Measurements from ENCODE around the gene LDHD. TPM values are rescaled to one million over a fixed set of nuclear protein-coding genes. Genes with fewer than 3 reads are reported as not detected.

LDHD gene
- total RNA-seq, 1 donor = 3.6 TPM

DNA sequence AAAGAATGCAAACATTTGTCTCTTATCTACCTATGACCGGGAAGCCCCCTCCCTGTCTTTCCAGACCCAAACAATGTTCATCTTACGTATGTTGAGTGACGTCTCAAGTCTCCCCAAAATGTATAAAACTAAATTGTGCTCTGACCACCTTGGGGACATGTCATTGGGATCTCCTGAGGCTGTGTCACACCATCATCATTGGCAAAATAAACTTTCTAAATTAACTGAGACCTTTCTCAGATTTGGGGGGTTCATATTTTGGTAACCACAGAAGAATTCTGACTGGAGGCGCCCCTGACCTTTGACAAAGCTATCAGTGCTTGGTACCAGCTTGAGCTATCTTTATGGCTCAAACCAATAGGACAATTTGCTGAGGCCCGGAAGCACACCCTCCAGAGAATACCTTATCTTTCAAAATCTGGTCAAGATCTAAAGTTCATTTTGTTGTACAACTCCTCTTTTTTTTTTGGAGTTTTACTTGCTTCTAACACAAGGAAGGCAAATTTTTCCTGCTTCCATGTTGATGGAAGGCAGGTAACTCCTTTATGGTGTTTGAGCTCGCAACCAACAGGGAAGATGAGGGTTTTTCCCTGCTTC is 2.5 kb upstream of the LDHD start:
- no peak overlapping the region for H3K27ac ChIP-seq (ENCODE audit: low read depth, low read length)
- H3K79me2 ChIP-seq (ENCODE audit: insufficient read depth, low read length) = no peaks in the 10 kb centered on the region
- DNase-seq (ENCODE audit: insufficient read length, low spot score, missing footprints) = no peak
- H3K4me1 ChIP-seq (ENCODE audit: insufficient read depth, low read length) = peaks cover 4% of the 10 kb centered on the region
- H3K4me3 ChIP-seq (ENCODE audit: insufficient read depth, low read length) = no peak overlapping the region
- no peaks in the 10 kb centered on the region for H3K27me3 ChIP-seq (ENCODE audit: insufficient read depth, low read length)
- H2AFZ ChIP-seq (ENCODE audit: low read length) = no peak overlapping the region
- no peaks in the 10 kb centered on the region for H4K20me1 ChIP-seq (ENCODE audit: insufficient read depth, low read length)
- no peak overlapping the region for H3K4me2 ChIP-seq (ENCODE audit: insufficient read depth, low read length)
- H3K36me3 ChIP-seq (ENCODE audit: insufficient read depth, low read length) = no peaks in the 10 kb centered on the region
- H3K9me3 ChIP-seq (ENCODE audit: low read depth, low read length) = peaks cover 3% of the 10 kb centered on the region
- TF ChIP-seq, protein P1, sequence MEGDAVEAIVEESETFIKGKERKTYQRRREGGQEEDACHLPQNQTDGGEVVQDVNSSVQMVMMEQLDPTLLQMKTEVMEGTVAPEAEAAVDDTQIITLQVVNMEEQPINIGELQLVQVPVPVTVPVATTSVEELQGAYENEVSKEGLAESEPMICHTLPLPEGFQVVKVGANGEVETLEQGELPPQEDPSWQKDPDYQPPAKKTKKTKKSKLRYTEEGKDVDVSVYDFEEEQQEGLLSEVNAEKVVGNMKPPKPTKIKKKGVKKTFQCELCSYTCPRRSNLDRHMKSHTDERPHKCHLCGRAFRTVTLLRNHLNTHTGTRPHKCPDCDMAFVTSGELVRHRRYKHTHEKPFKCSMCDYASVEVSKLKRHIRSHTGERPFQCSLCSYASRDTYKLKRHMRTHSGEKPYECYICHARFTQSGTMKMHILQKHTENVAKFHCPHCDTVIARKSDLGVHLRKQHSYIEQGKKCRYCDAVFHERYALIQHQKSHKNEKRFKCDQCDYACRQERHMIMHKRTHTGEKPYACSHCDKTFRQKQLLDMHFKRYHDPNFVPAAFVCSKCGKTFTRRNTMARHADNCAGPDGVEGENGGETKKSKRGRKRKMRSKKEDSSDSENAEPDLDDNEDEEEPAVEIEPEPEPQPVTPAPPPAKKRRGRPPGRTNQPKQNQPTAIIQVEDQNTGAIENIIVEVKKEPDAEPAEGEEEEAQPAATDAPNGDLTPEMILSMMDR (IDR thresholded peaks at IDR 0.05; ENCODE audit: extremely low read depth, low read depth, low read length) = no peak

DNA sequence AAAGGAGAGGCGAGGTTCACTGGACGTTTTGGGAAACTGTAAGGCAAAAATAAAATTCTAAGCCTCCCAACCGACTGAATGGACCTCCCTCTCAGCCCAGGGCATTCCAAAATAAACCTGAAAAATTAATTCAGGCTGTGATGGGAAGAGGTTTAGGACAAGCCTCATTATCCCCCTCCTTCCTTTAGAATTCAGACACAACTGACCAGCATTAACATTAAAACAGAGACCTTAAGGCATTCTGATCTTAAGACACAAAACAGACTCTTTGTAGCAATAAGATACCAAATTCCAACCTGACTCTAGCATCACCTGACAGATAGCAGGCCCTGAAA is 298 bp upstream of the LDHD start:
- no peak for DNase-seq (ENCODE audit: insufficient read length, low spot score, missing footprints)
- Histone ChIP-seq H3K36me3 (ENCODE audit: insufficient read depth, low read length) (no peaks in the 10 kb centered on the region), H3K4me1 (ENCODE audit: insufficient read depth, low read length) (peaks cover 4% of the 10 kb centered on the region), H3K4me3 (ENCODE audit: insufficient read depth, low read length) (peak overlapping the region; percentile 67), H3K27me3 (ENCODE audit: insufficient read depth, low read length) (no peaks in the 10 kb centered on the region), H3K4me2 (ENCODE audit: insufficient read depth, low read length) (peak overlapping the region; percentile 75), H2AFZ (ENCODE audit: low read length) (peak overlapping the region; percentile 66), H3K79me2 (ENCODE audit: insufficient read depth, low read length) (no peaks in the 10 kb centered on the region), H3K9me3 (ENCODE audit: low read depth, low read length) (no peaks in the 10 kb centered on the region), H3K27ac (ENCODE audit: low read depth, low read length) (no peak overlapping the region), H4K20me1 (ENCODE audit: insufficient read depth, low read length) (peaks cover 2% of the 10 kb centered on the region)
- TF ChIP-seq, protein P1 (IDR thresholded peaks at IDR 0.05; ENCODE audit: extremely low read depth, low read depth, low read length) = no peak

DNA sequence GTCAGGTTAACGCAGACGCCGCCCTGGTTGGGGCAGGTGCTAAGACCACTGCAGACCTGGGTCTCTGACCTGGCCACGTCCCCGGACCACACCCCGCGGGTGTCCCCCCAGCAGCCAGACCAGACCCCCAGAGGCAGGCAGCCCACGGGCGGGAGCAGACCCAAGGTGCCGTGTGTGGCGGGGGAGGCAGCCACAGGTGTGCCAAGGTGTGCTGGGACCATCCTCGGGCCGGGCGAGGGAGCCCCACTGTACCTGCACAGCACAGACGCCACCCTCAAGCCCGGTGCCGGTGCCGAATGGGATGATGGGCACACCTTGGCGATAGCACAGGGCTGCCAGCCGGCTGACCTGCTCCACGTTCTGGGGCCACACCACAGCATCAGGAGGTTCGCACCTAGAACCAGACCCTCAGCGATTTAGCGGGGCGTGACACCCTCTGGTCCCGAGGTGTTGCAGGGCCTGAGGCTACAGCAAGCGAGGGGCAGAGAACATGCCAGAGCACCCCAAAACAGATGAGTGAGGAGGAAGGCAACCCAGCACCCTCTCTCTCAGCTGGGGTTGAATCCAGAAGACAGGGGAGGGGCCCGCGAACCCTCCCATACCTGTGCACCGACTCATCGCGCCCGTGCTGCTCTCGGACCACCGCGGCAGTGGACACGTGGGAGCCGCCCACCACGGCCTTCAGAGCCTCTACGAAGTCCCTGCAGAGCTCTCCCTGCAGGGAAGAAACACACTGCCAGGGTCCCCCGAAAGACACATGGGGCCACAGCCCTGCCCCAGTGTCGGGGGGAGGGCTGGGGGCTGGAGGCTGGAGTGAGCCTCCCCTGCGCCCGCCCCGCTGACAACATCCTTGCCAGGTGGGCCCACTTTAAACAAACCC is 1.4 kb downstream of the LDHD start:
- TF ChIP-seq, protein P1 (IDR thresholded peaks at IDR 0.05; ENCODE audit: extremely low read depth, low read depth, low read length) = no peak
- no peak overlapping the region for H3K4me2 ChIP-seq (ENCODE audit: insufficient read depth, low read length)
- no peaks in the 10 kb centered on the region for H3K36me3 ChIP-seq (ENCODE audit: insufficient read depth, low read length)
- H3K27me3 ChIP-seq (ENCODE audit: insufficient read depth, low read length) = no peaks in the 10 kb centered on the region
- H4K20me1 ChIP-seq (ENCODE audit: insufficient read depth, low read length) = peaks cover 12% of the 10 kb centered on the region
- DNase-seq (ENCODE audit: insufficient read length, low spot score, missing footprints) = peak; percentile 76
- no peaks in the 10 kb centered on the region for H3K9me3 ChIP-seq (ENCODE audit: low read depth, low read length)
- H3K4me1 ChIP-seq (ENCODE audit: insufficient read depth, low read length) = peaks cover 17% of the 10 kb centered on the region
- no peak overlapping the region for H3K27ac ChIP-seq (ENCODE audit: low read depth, low read length)
- no peak overlapping the region for H2AFZ ChIP-seq (ENCODE audit: low read length)
- H3K4me3 ChIP-seq (ENCODE audit: insufficient read depth, low read length) = no peak overlapping the region
- H3K79me2 ChIP-seq (ENCODE audit: insufficient read depth, low read length) = no peaks in the 10 kb centered on the region

Data from osteoblast (primary cell).